OCI-LY3 (cell line): ENCODE measurements around the gene AREL1.
A peak's percentile ranks its signal among the peaks of the same experiment; 100 is the strongest.

Source experiments
- EZH2phosphoT487 ChIP-seq: fragments of 200-600 bp; shearing (Covaris generic); IDR thresholded peaks from 2 replicates; pipeline ENCODE4 v1.6.1; 2018; ENCODE audit warnings: antibody characterized with exemption, mixed run types, low read depth
- TF ChIP-seq, protein P1 (sequence below): fragments of 200-600, 300-600 bp; sonication (generic); IDR thresholded peaks from 2 replicates; pipeline ENCODE4 v1.5.1; 2014; ENCODE audit warnings: antibody characterized with exemption, low read length, low read depth

DNA sequence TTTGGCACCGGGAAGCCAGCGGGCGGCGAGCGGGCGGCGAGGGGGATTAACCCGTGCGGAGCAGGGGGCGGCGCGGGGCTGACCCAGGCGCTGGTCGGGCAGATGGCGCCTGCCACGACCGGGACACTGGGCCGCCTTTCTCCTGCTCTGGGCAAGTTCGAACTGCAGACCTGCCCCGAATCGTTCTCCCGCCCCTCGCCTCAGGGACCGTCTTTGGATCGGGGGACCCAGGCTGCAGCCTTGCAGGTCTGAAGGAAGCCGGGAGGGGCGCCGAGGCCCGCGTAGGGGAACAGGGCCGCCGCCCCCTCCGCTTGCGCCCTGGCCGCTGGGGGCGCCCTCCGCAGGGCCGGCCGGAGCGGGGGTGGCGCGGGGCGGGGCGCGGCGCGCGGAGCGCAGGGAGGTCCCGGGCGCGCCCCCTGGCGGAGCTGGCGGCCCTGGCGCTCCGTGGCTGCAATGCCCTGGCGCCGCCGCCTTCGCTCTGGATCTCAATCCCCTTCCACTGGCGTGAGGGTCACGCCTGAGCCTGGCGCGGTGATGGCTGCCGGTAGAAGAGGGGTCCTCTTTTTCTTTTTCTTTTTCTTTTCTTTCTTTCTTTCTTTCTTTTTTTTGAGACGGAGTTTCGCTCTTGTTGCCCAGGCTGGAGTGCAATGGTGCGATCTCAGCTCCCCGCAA lies 100.4 kb downstream of the AREL1 start:
- TF ChIP-seq, protein P1, sequence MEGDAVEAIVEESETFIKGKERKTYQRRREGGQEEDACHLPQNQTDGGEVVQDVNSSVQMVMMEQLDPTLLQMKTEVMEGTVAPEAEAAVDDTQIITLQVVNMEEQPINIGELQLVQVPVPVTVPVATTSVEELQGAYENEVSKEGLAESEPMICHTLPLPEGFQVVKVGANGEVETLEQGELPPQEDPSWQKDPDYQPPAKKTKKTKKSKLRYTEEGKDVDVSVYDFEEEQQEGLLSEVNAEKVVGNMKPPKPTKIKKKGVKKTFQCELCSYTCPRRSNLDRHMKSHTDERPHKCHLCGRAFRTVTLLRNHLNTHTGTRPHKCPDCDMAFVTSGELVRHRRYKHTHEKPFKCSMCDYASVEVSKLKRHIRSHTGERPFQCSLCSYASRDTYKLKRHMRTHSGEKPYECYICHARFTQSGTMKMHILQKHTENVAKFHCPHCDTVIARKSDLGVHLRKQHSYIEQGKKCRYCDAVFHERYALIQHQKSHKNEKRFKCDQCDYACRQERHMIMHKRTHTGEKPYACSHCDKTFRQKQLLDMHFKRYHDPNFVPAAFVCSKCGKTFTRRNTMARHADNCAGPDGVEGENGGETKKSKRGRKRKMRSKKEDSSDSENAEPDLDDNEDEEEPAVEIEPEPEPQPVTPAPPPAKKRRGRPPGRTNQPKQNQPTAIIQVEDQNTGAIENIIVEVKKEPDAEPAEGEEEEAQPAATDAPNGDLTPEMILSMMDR = peak; percentile 33
- no peak for TF ChIP-seq EZH2phosphoT487
